GM21576 (cell line): ENCODE measurements around the gene RRAGD.

Source experiments
- ATAC-seq: cut with Tn5 transposase; IDR thresholded peaks from one replicate; pipeline ENCODE4 v1.9.1; 2021; ENCODE audit warnings: mild to moderate bottlenecking, moderate library complexity; ENCODE audit not compliant: unreplicated experiment

Gene RRAGD

GRCh38 chr6:89378628-89379027, 33.4 kb downstream of the RRAGD start:
- ATAC-seq: no peak

GRCh38 chr6:89375427-89376267, 36.4 kb downstream of the RRAGD start:
- ATAC-seq: peak; percentile 70

- peak; percentile 46 for ATAC-seq
Measured at GRCh38 chr6:89372506-89372901, 39.6 kb downstream of the RRAGD start.

GRCh38 chr6:89371849-89372505, 40.1 kb downstream of the RRAGD start:
- peak; percentile 61 for ATAC-seq

GRCh38 chr6:89368999-89369398, 43.1 kb downstream of the RRAGD start:
- no peak for ATAC-seq

- ATAC-seq: no peak
Measured at GRCh38 chr6:89368107-89368506, 44.0 kb downstream of the RRAGD start.

GRCh38 chr6:89364586-89364985, 47.5 kb downstream of the RRAGD start:
- ATAC-seq: no peak

GRCh38 chr6:89361171-89361570, 50.9 kb downstream of the RRAGD start:
- no peak for ATAC-seq

GRCh38 chr6:89360415-89360999, 51.6 kb downstream of the RRAGD start:
- ATAC-seq: peak; percentile 46

- no peak for ATAC-seq
Measured at GRCh38 chr6:89359561-89359960, 52.5 kb downstream of the RRAGD start.

- peak; percentile 56 for ATAC-seq
Measured at GRCh38 chr6:89357390-89357789, 54.7 kb downstream of the RRAGD start.

GRCh38 chr6:89356642-89357170, 55.4 kb downstream of the RRAGD start:
- no peak for ATAC-seq

- ATAC-seq: no peak
Measured at GRCh38 chr6:89355511-89356194, 56.4 kb downstream of the RRAGD start.

GRCh38 chr6:89353702-89354392, 58.2 kb downstream of the RRAGD start:
- no peak for ATAC-seq

- no peak for ATAC-seq
Measured at GRCh38 chr6:89353118-89353556, 58.9 kb downstream of the RRAGD start.

- ATAC-seq: peak; percentile 21
Measured at GRCh38 chr6:89352278-89353117, 59.6 kb downstream of the RRAGD start, which contains the start of gene UBE2J1. UBE2J1 (minus strand) TSS chr6:89352722; CDS start chr6:89352569, 153 bp downstream.

- no peak for ATAC-seq
Measured at GRCh38 chr6:89351671-89352277, 60.3 kb downstream of the RRAGD start.

GRCh38 chr6:89350281-89350966, 61.6 kb downstream of the RRAGD start:
- peak; percentile 35 for ATAC-seq
